Panc1 (cell line): ENCODE measurements around the gene AGAP2. TPM values are rescaled to one million over a fixed set of nuclear protein-coding genes. Genes with fewer than 3 reads are reported as not detected.

Experiments used
- ATAC-seq: fragments of 200-7000 bp; cut with Tn5 transposase; 2 replicates; pipeline ENCODE4 v1.9.1; 2020; ENCODE audit warnings: mild to moderate bottlenecking, moderate library complexity
- BruUV-seq: library from RNA; stranded (reverse); fragments of 400-500 nt; replicated peaks from 2 replicates; lab custom pipeline; 2021; lab: Mats Ljungman, UMichigan
- CTCF ChIA-PET: fragments of 300-600 bp; sonication (Branson Sonifier 250); formaldehyde crosslinking; loops from one replicate; lab custom pipeline; 2022; ENCODE audit warnings: antibody characterized with exemption; lab: Charles Lee
- POLR2A ChIA-PET: fragments of 300-600 bp; sonication (Branson Sonifier 250); formaldehyde crosslinking; loops from one replicate; lab custom pipeline; 2022; ENCODE audit warnings: antibody characterized with exemption; lab: Charles Lee
- DNase-seq: peaks from one replicate; pipeline ENCODE4 v3.0.0-alpha.2; 2010; ENCODE audit warnings: low read depth, low spot score
- H3K27ac ChIP-seq: 2 replicates; pipeline ENCODE4 v1.5.1; 2011; ENCODE audit warnings: mild to moderate bottlenecking, low read length, inconsistent platforms
- H3K27me3 ChIP-seq: fragments of 200-500 bp; sonication (Bioruptor generic); 2 replicates; pipeline ENCODE4 v1.6.0; 2014; ENCODE audit warnings: low read length, inconsistent platforms; ENCODE audit not compliant: control insufficient read depth, insufficient read depth
- H3K36me3 ChIP-seq: fragments of 200-500 bp; sonication (Bioruptor generic); 2 replicates; pipeline ENCODE4 v1.5.1; 2014; ENCODE audit warnings: inconsistent platforms, mild to moderate bottlenecking, low read length, moderate library complexity; ENCODE audit not compliant: control insufficient read depth, insufficient read depth
- H3K4me1 ChIP-seq: 2 replicates; pipeline ENCODE4 v1.5.1; 2011; ENCODE audit warnings: inconsistent platforms, mild to moderate bottlenecking, low read length, moderate library complexity; ENCODE audit not compliant: control insufficient read depth, insufficient read depth
- H3K4me3 ChIP-seq, 2 experiments: 2 replicates each; pipeline ENCODE4 v1.5.1; 2011 to 2012; ENCODE audit warnings: low read depth in 2 of 2, low read length in 2 of 2, mild to moderate bottlenecking in 2 of 2, inconsistent platforms in 1 of 2, moderate library complexity in 1 of 2
- H3K9me3 ChIP-seq: fragments of 200-500 bp; sonication (Bioruptor generic); 2 replicates; pipeline ENCODE4 v1.5.1; 2014; ENCODE audit warnings: low read depth, mild to moderate bottlenecking, inconsistent platforms, low read length, moderate library complexity; ENCODE audit not compliant: control insufficient read depth, insufficient read depth
- POLR2AphosphoS5 ChIP-seq: IDR thresholded peaks from 2 replicates; pipeline ENCODE4 v1.6.1; 2012; ENCODE audit warnings: mild to moderate bottlenecking, low read depth, low read length, moderate library complexity
- SIN3A ChIP-seq: IDR thresholded peaks from 2 replicates; pipeline ENCODE4 v1.6.1; 2012; ENCODE audit warnings: low read depth, mild to moderate bottlenecking, low read length, moderate library complexity, borderline replicate concordance; ENCODE audit not compliant: insufficient read depth
- TCF7L2 ChIP-seq: IDR thresholded peaks from 2 replicates; pipeline ENCODE4 v1.6.1; 2011; ENCODE audit warnings: mild to moderate bottlenecking, low read depth, low read length, inconsistent platforms
- in situ Hi-C: cut with HindIII; loops from 2 replicates; pipeline ENCODE4 v1.10.0; 2016; ENCODE audit warnings: low sequenced_read_pairs, low pct_unique_long_range_greater_than_20kb
- intact Hi-C: fragments of 100-400 bp; cut with micrococcal nuclease; formaldehyde crosslinking; loops from one replicate; pipeline ENCODE4 v1.10.0; 2022; ENCODE audit not compliant: unreplicated experiment
- total RNA-seq: library from RNA; stranded (reverse); gene quantifications from one replicate; pipeline ENCODE4 v1.2.1, GENCODE V29; 2021; ENCODE audit not compliant: unreplicated experiment
- TF ChIP-seq, protein P1 (sequence below), 2 experiments: IDR thresholded peaks; 2 replicates each; pipeline ENCODE4 v1.6.1; 2011 to 2012; ENCODE audit warnings: low read depth in 2 of 2, control low read depth in 1 of 2, low read length in 1 of 2, mild to moderate bottlenecking in 1 of 2, moderate library complexity in 1 of 2; ENCODE audit not compliant: insufficient read depth in 1 of 2
- TF ChIP-seq, protein P2 (sequence below): fragments of 450-650 bp; IDR thresholded peaks from 2 replicates; pipeline ENCODE4 v1.5.1; 2017; ENCODE audit warnings: mild to moderate bottlenecking

Gene AGAP2
- total RNA-seq, 1 experiment from 2014 or later, result 0.49 TPM

DNA sequence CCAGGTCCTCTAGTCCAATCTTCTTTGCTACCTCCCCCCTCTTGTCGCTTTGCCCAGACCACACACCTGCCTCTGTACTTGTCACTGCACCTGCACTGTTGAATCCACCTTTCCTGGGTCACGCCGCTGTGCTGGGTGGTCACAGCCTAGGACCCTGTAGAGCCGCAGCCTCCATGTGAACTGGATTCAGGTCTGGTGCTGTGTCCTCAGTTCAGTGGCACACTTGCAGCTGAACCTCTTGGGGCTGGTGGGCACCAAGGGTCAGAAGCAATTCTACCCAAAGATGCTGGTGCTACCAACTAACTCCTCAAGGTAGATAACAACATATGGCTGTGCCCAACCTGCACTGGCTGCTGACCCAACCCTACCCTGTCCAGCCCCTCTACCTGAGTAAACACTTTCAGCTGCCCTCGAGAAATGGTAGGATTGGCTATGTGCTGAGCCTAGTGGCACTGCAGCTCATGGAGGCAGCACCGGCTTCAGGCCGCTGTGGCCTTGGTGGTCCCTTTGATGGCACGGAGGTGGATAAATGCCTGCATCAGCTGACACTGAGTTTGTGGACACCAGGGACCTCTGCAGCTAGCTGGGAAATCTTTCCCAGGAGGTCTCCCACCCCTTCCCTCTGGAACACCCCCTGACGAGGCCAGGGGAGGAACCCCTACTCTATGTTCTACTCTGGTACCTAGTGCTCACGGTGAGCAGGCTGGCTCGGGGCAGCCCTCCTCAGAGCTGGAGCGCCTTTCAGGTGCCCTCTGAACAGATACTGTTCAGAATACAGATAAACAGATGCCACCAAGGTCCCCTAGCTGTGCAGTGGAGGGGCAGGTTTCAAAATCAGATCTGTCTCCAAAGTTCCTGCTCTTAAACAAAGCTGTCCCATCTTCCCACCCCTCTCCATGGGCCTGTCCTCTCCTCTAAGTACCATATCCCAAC lies 14.3 kb downstream of the AGAP2 start:
- ATAC-seq, result no peak
- in situ Hi-C loops, result no loop called here

DNA sequence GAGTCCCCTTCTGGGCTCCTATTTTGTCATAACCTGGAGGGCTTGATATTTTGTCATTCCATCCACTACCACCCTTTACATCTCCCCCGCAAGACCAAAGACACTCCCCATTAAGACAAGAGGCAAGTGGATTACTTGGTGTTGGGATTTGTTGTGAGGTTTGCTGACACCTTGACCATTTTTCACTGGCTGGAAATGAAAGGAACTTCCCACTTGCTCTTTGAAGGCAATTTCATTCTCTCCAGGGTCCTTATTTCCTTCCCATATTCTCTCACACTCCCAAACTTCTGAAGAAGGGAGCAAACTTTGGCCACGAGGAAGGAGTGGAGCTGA lies 14.9 kb downstream of the AGAP2 start:
- Histone ChIP-seq H3K4me3 (no peak overlapping the region), H3K9me3 (no peaks in the 10 kb centered on the region), H3K27me3 (no peaks in the 10 kb centered on the region), H3K4me1 (peaks cover 4% of the 10 kb centered on the region; the same call in 1 of the 2 replicates), H3K27ac (no peak overlapping the region), H3K36me3 (no peaks in the 10 kb centered on the region)
- intact Hi-C loops (no loop called here), in situ Hi-C loops (no loop called here)
- CTCF ChIA-PET, result interaction anchor here (1.1 kb wide), 1 partner anchor 12 kb away, joined by 4 read pairs; no protein-coding TSS in a partner anchor
- no peak for DNase-seq
- no peak for TF ChIP-seq POLR2AphosphoS5
- TF ChIP-seq, protein P1, sequence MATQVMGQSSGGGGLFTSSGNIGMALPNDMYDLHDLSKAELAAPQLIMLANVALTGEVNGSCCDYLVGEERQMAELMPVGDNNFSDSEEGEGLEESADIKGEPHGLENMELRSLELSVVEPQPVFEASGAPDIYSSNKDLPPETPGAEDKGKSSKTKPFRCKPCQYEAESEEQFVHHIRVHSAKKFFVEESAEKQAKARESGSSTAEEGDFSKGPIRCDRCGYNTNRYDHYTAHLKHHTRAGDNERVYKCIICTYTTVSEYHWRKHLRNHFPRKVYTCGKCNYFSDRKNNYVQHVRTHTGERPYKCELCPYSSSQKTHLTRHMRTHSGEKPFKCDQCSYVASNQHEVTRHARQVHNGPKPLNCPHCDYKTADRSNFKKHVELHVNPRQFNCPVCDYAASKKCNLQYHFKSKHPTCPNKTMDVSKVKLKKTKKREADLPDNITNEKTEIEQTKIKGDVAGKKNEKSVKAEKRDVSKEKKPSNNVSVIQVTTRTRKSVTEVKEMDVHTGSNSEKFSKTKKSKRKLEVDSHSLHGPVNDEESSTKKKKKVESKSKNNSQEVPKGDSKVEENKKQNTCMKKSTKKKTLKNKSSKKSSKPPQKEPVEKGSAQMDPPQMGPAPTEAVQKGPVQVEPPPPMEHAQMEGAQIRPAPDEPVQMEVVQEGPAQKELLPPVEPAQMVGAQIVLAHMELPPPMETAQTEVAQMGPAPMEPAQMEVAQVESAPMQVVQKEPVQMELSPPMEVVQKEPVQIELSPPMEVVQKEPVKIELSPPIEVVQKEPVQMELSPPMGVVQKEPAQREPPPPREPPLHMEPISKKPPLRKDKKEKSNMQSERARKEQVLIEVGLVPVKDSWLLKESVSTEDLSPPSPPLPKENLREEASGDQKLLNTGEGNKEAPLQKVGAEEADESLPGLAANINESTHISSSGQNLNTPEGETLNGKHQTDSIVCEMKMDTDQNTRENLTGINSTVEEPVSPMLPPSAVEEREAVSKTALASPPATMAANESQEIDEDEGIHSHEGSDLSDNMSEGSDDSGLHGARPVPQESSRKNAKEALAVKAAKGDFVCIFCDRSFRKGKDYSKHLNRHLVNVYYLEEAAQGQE (IDR thresholded peaks at IDR 0.05; ENCODE audit: insufficient read depth in 1 of 2, low read depth in 2 of 2, low read length in 1 of 2), result no peak
- TF ChIP-seq TCF7L2, result no peak
- TF ChIP-seq, protein P2, sequence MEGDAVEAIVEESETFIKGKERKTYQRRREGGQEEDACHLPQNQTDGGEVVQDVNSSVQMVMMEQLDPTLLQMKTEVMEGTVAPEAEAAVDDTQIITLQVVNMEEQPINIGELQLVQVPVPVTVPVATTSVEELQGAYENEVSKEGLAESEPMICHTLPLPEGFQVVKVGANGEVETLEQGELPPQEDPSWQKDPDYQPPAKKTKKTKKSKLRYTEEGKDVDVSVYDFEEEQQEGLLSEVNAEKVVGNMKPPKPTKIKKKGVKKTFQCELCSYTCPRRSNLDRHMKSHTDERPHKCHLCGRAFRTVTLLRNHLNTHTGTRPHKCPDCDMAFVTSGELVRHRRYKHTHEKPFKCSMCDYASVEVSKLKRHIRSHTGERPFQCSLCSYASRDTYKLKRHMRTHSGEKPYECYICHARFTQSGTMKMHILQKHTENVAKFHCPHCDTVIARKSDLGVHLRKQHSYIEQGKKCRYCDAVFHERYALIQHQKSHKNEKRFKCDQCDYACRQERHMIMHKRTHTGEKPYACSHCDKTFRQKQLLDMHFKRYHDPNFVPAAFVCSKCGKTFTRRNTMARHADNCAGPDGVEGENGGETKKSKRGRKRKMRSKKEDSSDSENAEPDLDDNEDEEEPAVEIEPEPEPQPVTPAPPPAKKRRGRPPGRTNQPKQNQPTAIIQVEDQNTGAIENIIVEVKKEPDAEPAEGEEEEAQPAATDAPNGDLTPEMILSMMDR, result no peak
- TF ChIP-seq SIN3A, result no peak
- no TSS peak for BruUV-seq
- ATAC-seq, result no peak
- POLR2A ChIA-PET, result no interaction called here

More for the DNA sequence above, 14.3 kb downstream of the AGAP2 start:
- intact Hi-C loops, result no loop called here
- DNase-seq, result no peak
- POLR2A ChIA-PET, result no interaction called here
- H3K9me3 ChIP-seq, result no peaks in the 10 kb centered on the region
- H3K27ac ChIP-seq, result no peak overlapping the region
- H3K27me3 ChIP-seq, result no peaks in the 10 kb centered on the region
- peaks cover 4% of the 10 kb centered on the region; the same call in 1 of the 2 replicates for H3K4me1 ChIP-seq
- no peak for TF ChIP-seq TCF7L2
- TF ChIP-seq, protein P2, result no peak
- TF ChIP-seq SIN3A, result no peak
- TF ChIP-seq POLR2AphosphoS5, result no peak
- TF ChIP-seq, protein P1 (IDR thresholded peaks at IDR 0.05; ENCODE audit: insufficient read depth in 1 of 2, low read depth in 2 of 2, low read length in 1 of 2), result no peak
- CTCF ChIA-PET, result interaction anchor here (0.6 to 1.1 kb wide), 2 partner anchors 9 to 11 kb away, joined by 3 to 4 read pairs; no protein-coding TSS in a partner anchor
- no peaks in the 10 kb centered on the region for H3K36me3 ChIP-seq
- BruUV-seq, result no TSS peak
- H3K4me3 ChIP-seq, result no peak overlapping the region
